HG02571 (cell line): Measurements from ENCODE around the gene ZNF774.
"Not testable (repeated sequence)": the region's sequence is repeated elsewhere in the genome, so short reads cannot be mapped to it uniquely, and the experiment has no call there.

Experiments used
- ATAC-seq: cut with Tn5 transposase; IDR thresholded peaks from one replicate; pipeline ENCODE4 v1.9.1; 2021; ENCODE audit warnings: mild to moderate bottlenecking, moderate library complexity; ENCODE audit not compliant: unreplicated experiment

The ZNF774 gene

DNA sequence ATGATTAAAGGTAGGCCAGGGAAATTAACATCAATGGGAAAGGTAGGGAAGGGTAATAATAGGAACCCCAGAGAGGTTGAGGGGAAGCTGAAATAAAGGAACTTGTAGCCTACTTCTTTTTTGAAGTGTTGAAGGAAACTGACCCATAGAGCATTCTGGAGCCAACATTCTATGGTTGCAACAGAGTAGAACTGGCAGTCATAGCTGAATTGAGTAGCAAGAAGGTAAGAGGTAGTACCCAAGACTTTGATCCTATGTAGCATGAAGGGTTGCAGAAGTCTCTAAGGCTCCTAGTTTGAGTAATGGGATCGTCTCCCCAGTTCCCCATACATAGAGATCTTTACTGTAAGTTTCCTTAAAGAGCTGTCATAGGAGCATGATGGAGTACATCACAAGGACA, 7.4 kb upstream of the ZNF774 start:
- ATAC-seq = no peak

- no peak for ATAC-seq
These were observed 6.2 kb upstream of the ZNF774 start for GRCh38 chr15:90345857-90346256.

DNA sequence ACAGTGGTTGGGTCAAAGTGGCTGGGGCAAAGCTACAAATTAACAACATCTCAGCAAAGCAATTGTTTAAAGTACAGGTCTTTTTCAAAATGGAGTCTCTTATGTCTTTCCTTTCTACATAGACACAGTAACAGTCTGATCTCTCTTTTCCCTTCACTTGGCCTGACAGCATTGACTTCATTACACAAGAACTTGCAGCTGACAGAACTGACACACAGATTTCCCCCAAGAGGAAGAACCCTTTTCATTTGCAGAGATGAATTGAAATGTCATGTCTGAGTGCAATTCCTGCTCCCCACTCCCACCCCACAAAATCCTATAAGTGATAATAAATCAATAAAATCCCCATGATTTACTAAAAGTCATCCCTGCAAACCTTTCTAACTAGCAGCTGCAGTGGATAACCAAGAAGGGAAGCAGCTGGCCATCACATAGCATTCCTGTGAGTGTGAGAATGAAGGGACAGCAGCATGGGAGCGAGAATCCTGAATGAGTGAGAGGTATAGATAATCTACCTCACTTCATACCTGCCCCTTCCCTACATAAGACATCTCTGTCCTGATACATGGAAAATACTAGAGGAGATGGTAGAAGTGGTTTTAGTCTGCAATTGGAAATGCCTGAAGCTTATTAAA, 4.5 kb upstream of the ZNF774 start:
- ATAC-seq = not testable (repeated sequence)

DNA sequence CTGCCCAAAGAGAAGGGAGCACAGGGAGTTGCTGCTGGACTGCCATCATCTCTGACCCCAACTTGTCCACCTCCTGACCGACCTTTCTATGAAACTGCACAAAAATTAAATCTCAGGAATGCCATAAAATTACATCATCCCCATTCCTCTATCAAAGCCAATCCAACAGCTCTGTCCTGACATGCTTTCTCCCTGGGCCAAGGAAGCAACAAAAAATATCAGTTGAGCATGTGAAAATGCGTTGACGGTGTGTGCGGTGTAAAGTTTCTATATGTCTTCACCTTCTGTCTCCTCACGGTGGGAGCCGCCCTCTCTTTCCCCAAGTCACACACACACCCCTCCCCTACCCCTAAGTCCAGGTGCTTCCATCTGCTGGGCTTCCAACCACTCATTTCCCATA, 3.6 kb upstream of the ZNF774 start:
- no peak for ATAC-seq

GRCh38 chr15:90349072-90349471, 3.0 kb upstream of the ZNF774 start:
- ATAC-seq = no peak

DNA sequence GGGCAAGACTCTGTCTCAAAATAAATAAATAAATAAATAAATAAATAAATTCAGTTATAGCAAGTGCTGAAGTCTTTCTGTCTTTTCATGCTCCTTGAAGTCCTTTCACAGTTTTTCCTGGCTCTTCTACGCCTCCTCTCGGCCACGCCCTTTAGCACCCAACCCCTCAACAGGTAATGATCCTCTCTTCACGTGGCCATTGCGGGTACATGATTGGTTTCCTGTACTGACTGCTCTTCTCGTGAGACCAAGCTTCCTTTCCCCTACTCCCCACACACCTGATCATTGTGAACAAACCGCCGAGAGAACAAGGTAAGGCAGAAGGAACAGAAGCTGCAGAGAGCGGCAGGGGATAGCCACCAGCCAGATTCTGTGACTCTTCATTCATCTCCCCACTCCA, 2.3 kb upstream of the ZNF774 start:
- no peak for ATAC-seq

DNA sequence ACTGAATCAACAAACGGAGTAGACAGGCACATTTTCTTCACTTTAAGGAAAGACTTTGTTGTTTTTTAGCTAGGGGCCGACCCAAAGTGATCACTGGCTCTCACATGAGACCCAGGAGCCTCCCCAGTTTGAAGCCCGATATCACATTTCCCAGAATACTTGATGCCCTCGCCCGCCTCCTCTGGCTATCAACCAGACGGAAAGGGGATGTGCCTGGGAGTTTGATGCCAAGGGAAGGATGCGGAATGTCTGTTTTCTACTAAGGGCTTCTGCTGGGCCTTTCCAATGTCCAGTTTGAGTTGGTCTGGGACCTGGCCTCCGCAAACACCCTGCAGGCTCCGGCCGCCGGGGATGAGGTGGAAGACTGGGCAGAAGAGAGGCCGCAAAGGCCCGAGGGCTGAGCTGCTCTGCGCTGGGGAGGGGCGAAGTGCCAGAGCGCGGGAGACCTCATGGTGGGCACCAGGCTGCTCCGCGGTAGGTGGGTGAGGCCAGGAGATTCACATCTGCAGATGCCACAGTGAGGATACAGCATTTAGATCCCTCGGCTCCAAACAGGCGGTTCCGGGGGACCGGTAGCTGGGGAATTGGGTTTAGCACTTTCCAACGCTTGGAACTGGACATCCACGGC, 491 bp upstream of the ZNF774 start:
- ATAC-seq = peak; percentile 16

DNA sequence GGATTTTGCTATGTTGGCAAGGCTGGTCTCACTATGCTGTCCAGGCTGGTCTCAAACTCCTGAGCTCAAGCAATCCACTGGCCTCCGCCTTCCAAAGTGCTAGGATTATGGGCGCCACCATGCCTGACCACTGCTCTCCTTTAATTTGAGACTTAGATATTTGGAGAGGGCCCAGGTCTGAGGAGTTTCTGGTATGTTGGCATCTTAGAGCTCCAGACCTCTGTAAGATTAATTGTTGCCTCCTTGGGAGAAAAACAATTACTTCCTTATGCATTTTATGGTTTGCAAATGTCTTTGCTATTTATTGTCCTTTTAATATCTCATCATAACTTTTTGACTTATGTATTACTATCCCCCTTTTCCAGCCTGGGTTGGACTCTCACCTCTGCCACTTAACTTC, 2.9 kb downstream of the ZNF774 start:
- ATAC-seq = no peak

DNA sequence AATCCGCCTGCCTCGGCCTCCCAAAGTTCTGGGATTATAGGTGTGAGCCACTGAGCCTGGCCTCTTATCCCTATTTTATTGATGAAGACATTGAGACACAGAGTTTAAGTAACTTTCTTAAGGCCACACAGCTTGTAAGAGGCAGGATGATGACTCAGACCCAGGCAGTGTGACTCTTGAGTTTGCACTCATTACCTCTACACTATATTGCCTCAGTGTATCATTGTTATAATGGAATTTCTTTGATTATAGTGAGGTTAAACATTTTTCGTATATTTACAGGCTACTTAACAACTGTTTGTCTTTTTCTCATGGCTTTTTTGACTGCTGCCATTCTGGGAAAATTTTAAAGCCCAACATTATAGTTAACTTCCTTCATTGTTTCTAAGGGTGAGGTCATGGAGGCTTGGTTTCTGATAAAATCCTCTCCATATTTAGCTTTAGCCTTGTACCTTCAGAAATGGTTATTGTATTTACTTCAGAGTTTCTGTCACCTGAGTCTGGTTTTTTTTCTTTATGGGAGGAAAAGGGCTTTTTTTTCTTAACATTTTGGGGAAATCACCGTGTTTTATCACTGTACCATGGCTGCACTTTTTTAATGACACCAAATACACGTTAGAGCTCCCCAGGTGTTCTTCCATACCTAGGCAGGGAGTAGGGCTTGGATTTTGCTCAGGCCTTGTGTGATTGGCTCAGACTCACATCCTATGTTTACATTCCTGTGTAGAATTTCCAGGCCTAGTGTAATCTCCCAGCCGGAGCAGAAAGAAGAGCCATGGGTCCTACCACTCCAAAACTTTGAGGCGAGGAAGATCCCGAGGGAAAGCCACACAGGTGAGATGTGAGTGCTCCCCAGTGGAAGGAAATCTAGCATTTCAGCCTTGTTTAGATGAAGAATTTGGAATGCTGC, 6.3 kb downstream of the ZNF774 start:
- no peak for ATAC-seq

DNA sequence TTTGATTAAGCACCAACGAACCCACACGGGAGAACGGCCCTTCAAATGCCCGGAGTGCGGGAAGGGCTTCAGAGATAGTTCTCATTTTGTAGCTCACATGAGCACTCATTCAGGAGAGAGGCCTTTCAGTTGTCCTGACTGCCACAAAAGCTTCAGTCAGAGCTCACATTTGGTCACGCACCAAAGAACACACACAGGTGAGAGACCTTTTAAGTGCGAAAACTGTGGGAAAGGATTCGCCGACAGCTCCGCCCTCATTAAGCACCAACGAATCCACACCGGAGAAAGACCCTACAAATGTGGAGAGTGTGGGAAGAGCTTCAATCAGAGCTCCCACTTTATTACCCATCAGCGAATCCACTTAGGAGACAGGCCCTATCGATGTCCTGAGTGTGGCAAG, 8.7 kb downstream of the ZNF774 start:
- no peak for ATAC-seq

DNA sequence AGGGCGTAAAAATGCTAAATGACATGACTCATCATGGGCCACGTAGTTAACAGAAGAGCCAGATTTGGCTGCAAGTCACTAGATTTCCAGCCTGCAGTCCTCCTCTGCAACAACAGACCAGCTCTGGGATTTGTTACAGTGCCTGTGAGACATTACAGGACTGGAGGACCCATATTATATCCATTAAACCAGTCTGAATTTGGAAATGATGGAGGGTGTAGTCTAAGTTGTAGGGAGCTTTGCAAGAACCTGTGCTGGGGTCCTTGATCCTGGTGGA, 10.8 kb downstream of the ZNF774 start:
- ATAC-seq = no peak

GRCh38 chr15:90364251-90364650, 12.2 kb downstream of the ZNF774 start:
- ATAC-seq = no peak

- ATAC-seq = no peak
These were observed 13.5 kb downstream of the ZNF774 start for GRCh38 chr15:90365414-90366055.

GRCh38 chr15:90367576-90367975, 15.5 kb downstream of the ZNF774 start:
- ATAC-seq = no peak

GRCh38 chr15:90375071-90375470, 23.0 kb downstream of the ZNF774 start:
- ATAC-seq = no peak

DNA sequence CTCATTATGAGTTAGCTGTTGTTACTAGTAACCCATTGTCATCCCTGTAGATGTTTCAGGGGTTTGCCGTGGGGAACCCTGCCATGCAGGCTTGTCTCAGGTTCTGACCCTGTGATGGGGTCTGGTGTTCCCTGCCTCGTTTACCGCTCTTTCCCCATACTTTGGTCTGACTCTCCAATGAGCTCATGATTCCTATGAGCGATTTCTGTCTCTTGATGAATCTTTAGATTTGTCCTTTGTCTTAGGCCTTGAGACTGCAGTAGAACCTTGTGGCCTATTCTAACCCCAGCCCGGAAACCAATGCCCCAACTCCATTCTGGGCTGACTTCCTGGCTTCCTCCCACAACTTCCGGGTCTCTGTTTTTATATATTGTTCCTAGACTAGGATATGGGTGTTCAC, 24.7 kb downstream of the ZNF774 start:
- ATAC-seq = no peak

GRCh38 chr15:90379263-90379662, 27.2 kb downstream of the ZNF774 start:
- no peak for ATAC-seq

DNA sequence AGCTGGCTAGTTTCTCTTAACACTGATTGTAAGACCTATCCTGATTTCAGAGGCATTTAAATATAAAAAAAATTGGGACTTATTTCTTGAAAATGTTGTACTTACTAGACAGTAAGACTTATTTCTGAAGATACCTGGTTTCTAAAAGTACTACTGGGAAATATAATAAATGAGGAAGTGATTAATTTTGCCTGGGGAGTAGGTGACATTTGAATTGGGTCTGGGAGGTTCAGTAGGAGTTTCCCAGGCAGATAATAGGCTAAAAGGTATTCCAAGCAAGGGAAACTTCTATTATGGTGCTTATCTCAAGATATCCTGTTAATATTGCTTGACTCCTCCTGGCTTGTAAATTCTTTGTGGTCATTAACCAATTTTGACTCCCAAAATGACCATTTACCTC, 29.4 kb downstream of the ZNF774 start:
- no peak for ATAC-seq

GRCh38 chr15:90382320-90382719, 30.2 kb downstream of the ZNF774 start:
- ATAC-seq = no peak

DNA sequence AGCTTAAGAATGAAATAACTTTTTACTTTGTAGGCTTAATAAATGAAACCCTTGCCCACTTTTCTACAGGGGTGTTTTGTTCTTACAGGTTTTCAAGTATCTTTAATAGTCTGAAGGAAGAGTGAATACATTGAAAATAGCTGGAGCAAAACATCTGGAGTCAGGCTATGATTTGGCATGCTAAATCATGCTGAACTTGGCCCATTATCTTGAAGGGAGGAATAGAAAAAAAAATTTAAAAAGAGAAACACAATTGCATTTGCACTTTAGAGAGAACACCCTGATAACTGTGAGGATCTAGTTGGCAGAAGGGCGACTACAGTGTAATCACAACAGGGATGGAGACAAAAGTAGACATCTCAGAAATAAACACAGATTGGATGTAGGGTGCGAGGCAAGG, 34.1 kb downstream of the ZNF774 start:
- ATAC-seq = no peak

DNA sequence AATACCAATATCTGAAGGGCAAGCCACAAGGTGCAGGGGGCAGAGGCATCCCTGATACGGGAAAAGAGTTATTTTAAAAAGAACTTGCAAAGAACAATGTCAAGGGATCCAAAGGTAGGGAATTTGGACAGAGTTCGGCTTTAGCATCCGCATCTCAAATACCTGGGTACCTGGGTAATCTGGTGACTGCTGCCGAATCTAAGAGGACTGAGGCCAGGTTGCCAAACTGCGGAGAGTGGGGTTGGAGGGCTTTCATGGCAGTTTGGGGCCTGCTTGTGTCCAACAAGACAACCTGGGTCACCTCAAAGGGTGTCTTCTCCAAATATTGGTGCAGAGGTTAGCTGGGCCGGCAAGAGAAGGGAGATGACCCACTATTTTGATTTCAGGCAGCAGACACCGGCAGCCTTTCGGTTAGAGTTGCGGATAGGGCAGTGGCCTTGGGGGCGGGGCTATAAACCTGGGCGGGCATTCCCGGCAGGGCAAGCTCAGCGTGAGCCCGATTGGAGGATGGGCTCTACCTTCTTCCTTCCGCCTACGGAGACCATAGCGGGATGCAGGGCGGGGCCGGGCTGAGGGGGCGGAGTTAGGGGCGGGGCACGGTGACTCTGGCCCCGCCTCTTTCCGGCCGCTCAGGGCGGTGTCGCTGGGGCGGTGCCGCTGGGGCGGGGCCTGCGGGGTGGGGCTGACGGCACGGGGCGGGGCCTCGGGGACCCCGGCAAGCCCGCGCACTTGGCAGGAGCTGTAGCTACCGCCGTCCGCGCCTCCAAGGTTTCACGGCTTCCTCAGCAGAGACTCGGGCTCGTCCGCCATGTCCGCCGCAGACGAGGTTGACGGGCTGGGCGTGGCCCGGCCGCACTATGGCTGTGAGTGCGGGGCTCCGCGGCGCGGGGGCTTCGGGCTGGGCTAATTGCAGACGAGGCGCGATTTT, 35.7 kb downstream of the ZNF774 start, which contains the start of gene IQGAP1:
Gene IQGAP1 (plus strand): TSS at position 709 of the 928 bp plus-strand sequence. CDS start 100 bp downstream, at position 809.
- ATAC-seq = peak; percentile 92
